ENCODE measurements around the gene KLHL35.

Gene KLHL35, protein sequence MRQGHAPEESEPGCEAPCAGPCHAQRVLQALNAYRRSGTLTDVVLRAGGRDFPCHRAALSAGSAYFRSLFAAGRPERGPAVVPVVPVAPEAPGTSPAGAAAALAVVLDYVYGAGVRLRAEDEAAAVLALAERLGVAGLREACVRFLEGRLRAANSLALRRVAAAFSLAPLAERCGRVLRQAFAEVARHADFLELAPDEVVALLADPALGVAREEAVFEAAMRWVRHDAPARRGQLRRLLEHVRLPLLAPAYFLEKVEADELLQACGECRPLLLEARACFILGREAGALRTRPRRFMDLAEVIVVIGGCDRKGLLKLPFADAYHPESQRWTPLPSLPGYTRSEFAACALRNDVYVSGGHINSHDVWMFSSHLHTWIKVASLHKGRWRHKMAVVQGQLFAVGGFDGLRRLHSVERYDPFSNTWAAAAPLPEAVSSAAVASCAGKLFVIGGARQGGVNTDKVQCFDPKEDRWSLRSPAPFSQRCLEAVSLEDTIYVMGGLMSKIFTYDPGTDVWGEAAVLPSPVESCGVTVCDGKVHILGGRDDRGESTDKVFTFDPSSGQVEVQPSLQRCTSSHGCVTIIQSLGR

GRCh38 chr11:75432911-75433321 is at the start of gene KLHL35:
KLHL35 (minus strand) TSS chr11:75433203; CDS start chr11:75430629, 2,574 bp downstream.
- in situ Hi-C loops (cut with MboI; ENCODE audit: low sequenced_read_pairs), result no loop called here

DNA sequence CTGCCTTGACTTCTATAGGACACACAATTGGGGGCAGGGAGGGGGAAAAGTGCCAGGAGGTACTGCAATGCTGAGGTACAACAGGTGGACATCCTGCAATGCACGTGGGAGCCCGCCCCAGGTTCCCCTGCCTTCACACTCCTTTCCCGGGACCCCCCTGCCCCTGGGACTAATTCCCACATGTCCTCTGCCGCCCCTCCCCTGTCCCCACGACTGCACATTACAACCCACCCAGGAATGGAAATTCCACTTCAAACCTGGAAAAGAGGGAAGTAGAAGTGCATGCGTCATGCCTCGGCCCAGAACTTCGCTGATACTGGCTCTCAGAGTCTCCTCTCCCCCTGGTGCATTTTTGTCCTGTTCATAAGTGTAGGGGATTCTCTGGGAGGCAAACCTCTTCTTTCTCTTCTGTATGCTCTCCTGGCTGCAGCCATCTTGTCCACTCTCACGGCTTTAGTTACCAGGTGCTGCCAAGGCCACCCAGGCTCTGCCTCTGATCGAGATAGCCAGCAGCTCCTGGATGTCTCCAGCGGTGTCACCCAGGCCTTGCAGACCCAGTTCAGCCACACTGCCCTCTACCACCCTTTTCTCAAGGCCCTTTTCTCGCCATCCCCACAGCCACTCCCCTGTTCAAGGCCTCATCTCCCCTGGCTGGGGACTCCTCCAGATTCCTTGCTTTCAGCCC is 49.1 kb upstream of the KLHL35 start:
- in situ Hi-C loops (cut with MboI; ENCODE audit: low sequenced_read_pairs), result no loop called here

DNA sequence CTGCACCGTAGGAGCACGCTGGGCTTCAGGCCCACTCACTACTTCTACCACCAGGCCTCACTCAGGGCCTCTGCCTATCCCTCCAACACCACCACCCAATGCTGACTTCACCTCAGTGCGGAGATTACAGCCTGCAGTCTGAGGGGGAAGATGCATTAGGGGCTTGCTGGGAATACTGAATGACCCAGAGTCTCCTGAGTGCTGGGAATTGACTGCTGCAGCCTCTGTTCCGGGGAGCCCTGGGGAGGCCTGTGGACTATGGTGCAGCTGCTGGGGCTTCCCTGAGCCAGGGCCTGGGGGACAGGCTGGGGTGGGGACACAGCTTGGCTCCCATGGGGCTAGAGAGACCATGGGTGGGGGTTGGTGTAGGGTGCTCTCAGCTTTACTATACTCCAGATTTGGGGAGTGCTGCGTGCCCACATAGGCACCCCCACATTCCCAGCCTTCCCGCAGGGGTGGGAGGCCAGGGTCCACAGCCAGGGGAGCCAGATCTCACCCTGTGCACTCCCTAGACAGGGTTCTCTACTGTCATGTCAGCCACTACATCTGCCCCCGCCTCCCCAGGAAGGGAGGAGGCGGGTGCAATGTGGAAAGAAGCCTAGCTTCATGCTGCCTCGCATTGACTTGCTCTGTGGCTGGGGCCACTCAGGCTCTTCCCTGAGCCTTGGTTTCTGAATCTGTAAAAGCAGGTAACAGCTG is 48.4 kb upstream of the KLHL35 start:
- in situ Hi-C loops (cut with MboI; ENCODE audit: low sequenced_read_pairs), result no loop called here

- in situ Hi-C loops (cut with MboI; ENCODE audit: low sequenced_read_pairs), result no loop called here
Observed at GRCh38 chr11:75480185-75481175, 47.5 kb upstream of the KLHL35 start.

DNA sequence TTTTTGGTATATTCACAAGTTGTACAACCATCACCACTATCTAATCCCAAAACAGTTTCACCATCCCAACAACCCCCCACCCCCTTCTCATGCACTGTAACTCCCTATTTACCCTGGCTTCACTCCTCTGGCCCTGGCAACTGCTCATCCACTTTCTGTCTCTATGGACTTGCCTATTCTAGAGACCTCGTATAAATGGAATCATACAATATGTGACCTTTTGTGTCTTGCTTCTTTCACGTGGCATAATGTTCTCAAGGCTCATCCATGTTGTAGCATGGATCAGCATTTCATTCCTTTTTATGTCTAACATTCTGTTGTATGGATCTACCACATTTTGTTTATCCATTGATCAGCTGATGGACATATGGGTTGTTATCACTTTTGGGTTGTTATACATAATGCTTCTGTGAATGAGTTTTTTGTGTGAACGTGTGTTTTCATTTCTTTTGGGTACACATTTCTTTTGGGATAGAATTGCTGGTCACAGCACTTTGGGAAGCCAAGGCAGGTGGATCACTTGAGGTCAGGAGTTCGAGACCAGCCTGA is 46.7 kb upstream of the KLHL35 start:
- in situ Hi-C loops (cut with MboI; ENCODE audit: low sequenced_read_pairs), result no loop called here

GRCh38 chr11:75478783-75479596 is 46.0 kb upstream of the KLHL35 start:
- in situ Hi-C loops (cut with MboI; ENCODE audit: low sequenced_read_pairs), result no loop called here

GRCh38 chr11:75477614-75477935 is 44.6 kb upstream of the KLHL35 start:
- in situ Hi-C loops (cut with MboI; ENCODE audit: low sequenced_read_pairs), result no loop called here

- in situ Hi-C loops (cut with MboI; ENCODE audit: low sequenced_read_pairs), result no loop called here
Observed at GRCh38 chr11:75476739-75477613, 44.0 kb upstream of the KLHL35 start.

- in situ Hi-C loops (cut with MboI; ENCODE audit: low sequenced_read_pairs), result no loop called here
Observed at GRCh38 chr11:75475767-75476650, 43.0 kb upstream of the KLHL35 start.

- in situ Hi-C loops (cut with MboI; ENCODE audit: low sequenced_read_pairs), result no loop called here
Observed at GRCh38 chr11:75474878-75475766, 42.1 kb upstream of the KLHL35 start.

DNA sequence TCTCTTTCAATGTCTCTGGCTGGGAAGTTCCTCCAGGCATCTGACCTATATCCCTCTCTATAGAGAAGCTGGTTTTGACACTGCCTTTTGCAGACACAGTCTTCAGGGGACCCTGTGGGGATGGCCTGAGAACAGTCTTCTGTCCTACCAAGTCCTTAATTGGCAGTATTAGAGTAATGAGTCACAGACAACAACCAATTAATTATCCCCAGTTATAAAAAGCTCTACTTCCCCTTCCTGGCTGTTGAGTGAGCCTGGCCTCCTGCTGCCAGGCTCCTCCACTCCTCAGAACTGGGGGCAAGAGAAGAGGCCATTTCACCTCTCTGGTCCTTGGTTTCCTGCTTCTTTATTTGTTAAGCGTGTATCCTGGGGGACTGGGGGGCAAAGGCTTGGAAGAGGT is 41.2 kb upstream of the KLHL35 start:
- in situ Hi-C loops (cut with MboI; ENCODE audit: low sequenced_read_pairs), result no loop called here

GRCh38 chr11:75473684-75474083 is 40.7 kb upstream of the KLHL35 start:
- in situ Hi-C loops (cut with MboI; ENCODE audit: low sequenced_read_pairs), result no loop called here

DNA sequence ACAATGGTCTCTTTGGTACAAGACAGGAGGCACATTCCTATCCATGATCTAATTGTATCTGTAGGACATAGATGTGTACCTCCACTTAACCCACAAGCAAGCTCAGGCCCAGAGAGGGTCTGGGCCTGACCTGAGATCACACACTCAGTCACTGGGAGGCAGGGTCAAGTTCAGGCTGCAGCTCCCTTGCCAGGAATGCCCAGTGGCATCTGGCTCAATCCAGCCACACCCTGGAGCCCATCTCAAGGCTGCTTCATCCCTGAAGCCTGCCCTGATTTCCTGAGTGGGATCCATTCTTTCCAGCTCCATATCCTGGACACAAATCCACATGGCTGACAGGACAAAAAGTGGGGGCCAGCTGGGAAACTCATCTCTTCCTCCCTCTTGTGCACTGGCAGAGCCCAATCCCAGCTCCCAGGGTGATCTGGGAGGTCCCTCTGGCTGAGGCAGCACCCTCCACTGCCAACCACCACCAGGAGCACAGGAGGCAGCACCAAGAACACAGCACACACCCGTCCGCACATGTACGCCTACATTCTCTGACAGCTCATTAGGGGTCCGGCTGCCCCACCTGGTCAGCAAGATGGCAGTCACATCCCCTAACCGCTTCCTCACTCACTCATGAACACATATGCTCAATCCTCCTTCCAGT is 39.2 kb upstream of the KLHL35 start:
- in situ Hi-C loops (cut with MboI; ENCODE audit: low sequenced_read_pairs), result no loop called here

DNA sequence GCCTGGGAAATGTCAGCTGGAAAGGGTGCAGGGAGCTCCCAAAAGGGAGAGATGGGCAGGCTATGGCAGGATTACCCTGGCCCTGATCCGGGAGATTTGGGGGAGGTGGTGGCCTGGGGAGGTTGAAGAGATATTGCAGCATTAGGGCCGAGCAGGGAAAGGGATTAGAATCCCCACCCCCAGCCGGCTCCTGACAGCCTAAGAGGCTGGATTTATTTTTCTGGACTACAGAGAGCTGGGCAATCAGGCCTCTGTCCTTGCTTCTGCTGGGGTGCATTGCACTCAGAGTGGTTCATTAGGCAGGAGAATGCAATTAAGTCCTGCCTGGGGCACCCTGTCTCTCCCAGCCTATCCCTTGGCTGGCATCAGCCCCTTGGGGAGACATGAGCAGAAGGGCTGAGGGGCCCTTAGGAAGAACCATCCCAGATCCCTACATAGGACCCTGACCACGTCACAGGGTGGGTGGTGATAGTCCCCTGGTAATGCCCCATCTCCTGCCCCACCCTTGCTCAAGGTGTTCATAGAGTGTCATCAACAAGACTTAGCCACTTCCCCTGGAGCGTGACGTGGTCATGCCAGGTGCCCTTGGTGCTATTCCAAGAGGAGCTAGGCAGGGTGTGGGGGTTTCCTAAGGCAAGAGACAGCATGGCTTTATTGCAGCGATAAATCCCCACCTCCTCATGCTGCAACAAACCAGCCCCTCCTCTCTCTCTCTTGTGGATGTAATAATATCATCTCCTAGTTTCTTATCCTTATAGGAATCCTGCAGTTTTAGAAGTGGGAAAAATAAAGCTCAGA is 38.4 kb upstream of the KLHL35 start:
- in situ Hi-C loops (cut with MboI; ENCODE audit: low sequenced_read_pairs), result no loop called here

All from HL-60/S4 treated with phorbol 12-myristate 13-acetate at 8.2 ng/mL for 4 days and 3 days (cell line).